GM19397 (cell line): ENCODE results near the gene TRAPPC11.
"Not testable (repeated sequence)": the region's sequence is repeated elsewhere in the genome, so short reads cannot be mapped to it uniquely, and the experiment has no call there.

Experiments used
- ATAC-seq: cut with Tn5 transposase; IDR thresholded peaks from one replicate; pipeline ENCODE4 v1.9.1; 2021; ENCODE audit warnings: mild to moderate bottlenecking, moderate library complexity; ENCODE audit not compliant: unreplicated experiment

TRAPPC11 gene

GRCh38 chr4:183718876-183719275, 59.8 kb downstream of the TRAPPC11 start:
- ATAC-seq: no peak

DNA sequence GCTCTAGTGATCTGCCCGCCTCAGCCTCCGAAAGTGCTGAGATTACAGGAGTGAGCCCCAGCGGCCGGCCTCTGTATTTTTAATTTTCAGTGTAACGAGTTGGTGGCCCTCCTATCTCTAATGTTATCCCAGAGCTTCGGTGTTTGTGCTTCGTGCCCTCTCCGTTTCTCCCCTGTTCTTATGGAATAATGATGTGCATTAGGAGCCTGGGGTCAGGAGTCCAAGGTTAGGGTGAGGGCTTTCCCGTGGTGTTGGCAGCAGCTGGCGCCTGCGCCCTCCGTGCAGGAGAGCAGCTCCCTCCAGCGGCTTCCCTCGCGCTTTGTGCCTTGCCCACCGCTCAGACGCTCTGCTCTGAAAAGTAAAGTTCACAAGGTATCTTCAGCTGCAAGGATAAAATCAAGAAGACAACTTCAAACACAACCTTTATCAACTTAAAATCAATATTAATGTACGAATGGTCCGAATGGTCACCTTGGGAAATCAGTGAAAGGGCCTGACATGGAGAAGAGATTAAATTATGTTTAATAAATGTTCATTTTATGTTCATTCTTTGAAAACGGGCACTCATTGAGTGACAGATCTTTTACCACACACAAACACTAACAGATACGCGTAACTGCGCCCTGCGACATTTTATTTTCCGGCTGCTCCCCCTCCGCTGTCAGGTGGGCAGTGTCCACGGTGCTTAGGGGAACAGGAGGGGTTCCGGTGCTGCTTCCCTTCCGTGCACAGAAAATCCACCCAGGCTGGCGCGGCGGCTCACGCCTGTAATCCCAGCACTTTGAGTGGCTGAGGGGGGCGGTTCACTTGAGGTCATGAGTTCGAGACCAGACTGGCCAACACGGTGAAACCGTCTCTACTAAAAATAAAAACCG, 62.4 kb downstream of the TRAPPC11 start:
- no peak for ATAC-seq

GRCh38 chr4:183722731-183723560, 63.9 kb downstream of the TRAPPC11 start:
- ATAC-seq: peak; percentile 87

GRCh38 chr4:183723561-183724228, 64.6 kb downstream of the TRAPPC11 start:
- no peak for ATAC-seq

DNA sequence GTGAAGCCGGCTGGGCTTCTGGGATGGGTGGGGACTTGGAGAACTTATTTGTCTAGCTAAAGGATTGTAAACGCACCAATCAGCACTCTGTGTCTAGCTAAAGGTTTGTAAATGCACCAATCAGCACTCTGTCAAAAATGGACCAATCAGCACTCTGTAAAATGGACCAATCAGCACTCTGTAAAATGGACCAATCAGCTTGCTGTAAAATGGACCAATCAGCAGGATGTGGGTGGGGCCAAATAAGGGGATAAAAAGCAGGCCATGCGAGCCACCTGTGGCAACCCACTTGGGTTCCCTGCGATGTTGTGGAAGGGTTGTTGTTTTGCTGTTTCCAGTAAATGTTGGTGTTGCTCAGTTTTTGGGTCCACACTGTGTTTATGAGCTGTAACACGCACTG, 66.5 kb downstream of the TRAPPC11 start:
- ATAC-seq: not testable (repeated sequence)

GRCh38 chr4:183727482-183727881, 68.4 kb downstream of the TRAPPC11 start:
- ATAC-seq: no peak

DNA sequence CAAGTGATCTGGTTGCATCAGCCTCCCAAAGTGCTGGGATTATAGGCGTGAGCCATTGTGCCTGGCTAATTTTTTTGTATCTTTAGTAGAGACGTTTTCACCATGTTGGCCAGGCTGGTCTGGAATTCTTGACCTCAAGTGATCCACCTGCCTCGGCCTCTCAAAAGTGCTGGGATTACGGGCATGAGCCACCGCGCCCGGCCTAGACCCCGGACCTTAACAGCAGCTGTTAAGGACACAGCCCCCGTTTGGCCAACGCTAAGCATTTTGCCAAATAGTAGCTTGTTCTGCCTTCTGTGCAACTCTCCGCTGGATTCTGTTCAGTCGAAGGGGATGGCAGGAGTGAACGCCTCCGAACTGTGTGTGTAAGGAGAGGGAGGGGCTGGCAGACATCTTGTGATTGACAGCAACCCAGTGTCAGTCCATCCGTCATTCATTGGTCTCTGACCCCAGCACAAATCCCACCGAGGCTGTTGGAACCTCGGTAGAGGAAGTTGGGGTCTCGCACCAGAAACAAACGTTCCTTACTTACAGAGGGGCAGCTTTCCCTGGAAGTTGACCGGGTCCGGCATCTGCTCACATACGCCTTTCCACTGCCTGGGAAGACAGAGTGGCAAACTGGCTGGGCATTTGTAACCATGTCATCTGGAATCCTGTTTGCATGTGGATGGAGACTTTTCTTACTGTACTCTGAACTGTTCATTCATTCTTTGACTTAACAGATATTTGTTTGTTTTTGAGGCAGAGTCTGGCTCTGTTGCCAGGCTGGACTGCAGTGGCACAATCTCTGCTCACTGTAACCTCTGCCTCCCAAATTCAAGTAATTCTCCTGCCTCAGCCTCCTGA, 69.4 kb downstream of the TRAPPC11 start:
- no peak for ATAC-seq

DNA sequence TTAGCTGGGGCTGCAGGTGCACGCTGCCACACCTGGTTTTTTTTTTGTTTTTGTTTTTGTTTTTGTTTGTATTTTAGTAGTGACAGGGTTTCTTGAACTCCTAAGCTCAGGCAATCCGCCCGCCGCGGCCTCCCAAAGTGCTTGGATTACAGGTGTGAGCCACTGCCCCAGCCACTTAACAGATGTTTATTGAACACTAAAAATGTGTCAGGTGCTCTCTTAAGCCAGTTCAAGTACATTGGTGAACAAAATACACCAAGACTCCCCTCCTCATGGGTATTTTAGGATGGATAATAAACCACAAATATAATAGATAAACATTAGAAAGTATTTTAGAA, 69.9 kb downstream of the TRAPPC11 start:
- ATAC-seq: no peak

DNA sequence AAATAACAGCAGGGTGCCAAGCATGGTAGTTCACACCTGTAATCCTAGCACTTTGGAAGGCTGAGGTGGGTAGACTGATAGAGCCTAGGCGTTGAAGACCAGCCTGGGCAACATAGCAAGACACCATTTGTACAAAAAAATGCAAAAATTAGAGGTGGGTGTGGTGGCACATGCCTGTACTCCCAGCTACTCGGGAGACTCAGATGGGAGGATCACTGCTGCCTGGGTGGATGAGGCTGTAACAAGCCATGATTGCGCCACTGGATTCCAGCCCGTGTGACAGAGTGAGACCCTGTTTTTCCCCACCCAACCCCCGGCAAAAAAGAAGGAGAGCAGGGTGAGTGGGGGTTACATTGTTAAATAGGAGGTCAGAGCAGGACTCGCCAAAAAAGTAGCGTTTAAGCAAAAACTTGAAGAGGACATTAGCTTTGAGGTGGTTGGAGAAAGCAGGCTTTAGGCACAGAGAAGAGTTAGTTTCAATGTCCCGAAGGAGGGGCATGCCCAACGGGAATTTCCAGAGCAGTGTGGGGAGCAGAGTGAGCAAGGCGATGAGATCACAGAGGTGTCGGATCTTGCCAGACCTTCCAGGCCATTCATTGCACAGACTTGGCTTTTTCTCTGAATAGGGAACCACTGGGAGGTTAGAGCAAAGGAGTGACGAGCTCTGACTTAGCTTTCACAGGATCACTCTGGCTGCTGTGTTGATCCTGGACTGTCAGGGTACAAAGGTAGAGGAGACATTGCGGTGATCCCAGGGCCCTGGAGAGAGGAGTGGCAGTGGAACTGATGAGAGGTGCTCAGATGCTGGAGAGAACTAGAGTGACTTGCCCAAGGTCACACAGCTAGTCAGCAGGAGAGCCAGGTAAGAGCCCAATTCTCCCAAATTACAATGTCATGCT, 70.6 kb downstream of the TRAPPC11 start:
- no peak for ATAC-seq

DNA sequence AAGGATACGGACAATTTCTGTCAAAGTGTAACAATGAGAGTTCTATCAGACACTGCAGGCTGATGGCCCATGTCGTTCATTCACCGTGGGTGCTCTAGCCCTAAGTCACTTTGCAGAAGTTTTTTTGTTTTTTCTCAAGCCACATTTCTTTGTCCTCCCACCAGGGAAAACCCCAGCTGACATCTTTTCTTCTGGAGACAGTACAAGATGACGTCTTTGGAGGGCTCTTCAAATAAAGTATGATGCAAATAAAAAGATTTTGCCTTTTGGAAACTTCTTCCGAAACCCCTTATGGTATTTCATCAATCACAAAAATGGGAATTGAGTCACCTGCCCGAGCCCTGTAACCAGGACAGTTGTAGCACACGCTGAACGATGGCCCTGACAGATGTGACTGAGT, 73.2 kb downstream of the TRAPPC11 start:
- ATAC-seq: no peak

- ATAC-seq: no peak
Observed at GRCh38 chr4:183733181-183733580, 74.1 kb downstream of the TRAPPC11 start.

- no peak for ATAC-seq
Observed at GRCh38 chr4:183738081-183738673, 79.1 kb downstream of the TRAPPC11 start.

DNA sequence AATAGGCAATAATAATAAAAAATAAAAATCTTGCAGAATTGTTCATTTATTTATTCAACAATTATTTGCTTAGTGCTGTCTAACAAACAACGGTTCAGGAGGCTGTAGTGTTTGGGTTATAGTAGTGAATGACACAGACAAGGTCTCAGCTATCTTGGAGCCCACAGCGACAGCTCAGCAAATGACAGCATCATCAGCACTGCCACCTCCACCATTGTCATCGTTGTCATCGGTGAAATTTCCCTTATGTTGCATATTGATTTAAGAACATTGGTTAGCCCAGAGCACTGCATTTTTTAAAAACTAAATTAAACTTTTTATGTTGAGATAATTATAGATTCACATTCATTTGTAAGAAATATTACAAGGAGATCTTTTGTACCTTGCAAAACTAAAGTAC, 79.9 kb downstream of the TRAPPC11 start:
- ATAC-seq: no peak

DNA sequence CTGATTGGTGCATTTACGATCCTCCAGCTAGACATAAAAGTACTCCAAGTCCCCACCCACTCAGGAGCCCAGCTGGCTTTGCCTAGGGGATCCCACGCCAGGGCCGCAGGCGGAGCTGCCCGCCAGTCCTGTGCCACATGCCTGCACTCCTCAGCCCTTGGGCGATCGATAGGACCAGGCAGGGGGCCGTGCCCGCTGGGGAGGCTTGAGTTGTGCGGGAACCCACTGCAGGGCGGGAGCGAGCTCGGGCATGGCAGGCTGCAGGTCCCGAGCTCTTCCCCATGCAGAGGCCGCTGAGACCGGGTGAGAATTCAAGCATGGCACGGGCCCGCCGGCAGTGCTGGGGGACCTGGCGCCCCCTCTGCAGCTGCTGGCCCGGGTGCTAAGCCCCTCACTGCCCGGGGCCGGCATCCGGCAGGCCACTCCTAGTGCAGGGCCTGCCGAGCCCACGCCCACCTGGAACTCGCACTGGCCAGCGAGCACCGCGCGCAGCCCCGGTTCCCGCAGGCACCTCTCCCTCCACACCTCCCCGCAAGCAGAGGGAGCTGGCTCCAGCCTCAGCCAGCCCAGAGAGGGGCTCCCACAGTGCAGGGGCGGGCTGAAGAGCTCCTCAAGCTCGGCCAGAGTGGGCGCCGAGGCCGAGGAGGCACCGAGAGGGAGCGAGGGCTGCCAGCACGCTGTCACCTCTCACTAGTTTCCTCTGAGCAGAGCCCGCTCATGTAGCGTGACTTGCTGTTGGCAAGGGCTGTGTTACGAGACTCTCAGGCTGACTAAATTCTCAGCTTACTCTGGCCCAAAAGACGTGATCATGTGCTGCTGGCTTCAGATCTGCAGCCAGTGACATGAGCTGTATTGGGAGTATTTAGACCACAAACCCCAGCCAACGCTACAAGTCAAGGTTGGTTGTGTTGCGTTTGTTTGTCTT, 87.5 kb downstream of the TRAPPC11 start:
- no peak for ATAC-seq

DNA sequence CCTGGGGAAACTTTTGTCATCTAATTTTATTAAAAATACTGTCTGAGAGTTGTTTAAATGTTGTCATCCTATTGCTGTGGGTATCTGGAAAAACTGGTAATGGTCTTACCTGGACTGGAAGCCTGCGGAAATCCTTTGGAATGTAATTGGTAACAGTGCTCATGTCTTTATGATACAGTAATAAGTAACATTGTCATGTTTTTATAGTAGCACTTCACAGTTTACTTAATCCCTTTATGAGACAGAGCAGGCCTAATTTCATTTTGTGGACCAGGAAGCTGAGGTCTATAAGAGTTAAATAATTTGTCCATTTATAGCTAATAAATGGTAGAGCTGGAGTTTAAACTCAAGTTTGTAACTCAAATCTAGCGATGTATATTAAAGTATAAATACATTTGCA, 88.3 kb downstream of the TRAPPC11 start:
- ATAC-seq: no peak

DNA sequence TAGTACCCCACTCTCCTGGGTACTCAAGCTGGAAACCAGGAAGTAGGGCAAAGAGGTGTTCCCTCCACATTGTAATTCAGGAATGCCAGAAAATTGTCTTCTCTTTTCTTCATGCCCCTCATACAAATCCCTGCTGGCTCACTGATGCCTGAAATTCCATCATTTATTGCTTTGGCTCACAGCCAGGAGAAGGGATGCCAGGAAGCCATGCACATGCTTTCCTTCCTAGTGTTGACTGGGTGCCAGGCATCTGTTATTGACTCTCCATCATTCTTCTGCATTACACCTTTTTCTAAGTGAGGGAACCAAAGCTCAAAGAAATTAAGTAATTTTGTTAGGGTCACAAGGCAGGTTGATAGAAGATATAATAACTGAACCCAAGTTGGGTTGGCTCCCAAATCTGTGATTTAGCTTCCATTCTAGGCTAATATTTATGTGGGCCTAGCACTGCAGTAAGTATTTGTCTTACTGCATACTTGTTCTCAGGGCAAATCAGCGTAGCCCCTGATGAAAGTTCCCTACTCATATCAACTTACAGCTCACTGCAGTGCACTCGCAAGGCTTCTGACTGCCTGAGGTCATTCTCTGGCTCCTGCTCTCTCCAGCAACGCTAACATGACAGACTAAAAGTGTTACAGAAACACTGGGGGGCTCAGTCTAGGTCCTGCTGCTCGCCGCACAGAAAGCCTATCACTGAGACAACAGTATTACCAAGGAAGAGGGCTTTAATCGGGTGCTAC, 89.0 kb downstream of the TRAPPC11 start:
- ATAC-seq: no peak

DNA sequence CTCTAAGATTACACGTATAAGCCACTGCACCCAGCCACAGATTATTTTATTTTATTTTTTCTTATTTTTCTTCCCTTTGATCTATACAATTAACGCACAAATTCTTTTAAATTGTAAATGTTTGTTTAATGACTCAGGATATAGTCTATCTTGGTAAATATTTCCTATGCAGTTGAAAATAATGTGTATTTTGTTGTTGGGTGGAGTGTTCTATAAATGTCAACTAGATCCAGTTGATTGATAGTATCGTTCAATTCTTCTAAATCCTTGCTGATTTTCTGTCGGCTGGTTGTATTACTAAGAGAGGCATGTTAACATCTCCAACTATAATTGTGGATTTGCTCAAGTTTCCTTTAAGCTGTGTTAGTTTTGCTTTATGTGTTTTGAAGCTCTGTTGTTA, 92.0 kb downstream of the TRAPPC11 start:
- no peak for ATAC-seq

DNA sequence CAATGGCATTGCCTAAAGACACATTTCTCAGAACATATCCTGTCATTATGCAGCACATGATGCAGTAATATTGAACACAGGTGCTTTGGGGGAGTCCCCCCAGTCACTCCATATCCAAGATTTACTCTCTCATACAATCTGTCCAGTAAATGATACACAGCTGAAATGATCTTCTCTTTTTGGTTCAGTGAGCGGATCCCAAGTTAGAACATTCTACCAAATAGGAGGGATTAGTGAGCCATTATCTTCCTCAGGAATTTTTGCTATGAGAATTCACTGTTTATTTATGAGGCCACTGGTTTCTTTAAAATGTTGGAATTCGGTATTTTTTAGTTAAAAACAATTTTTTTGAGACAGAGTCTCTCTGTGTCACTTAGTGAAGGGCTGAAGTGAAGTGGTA, 96.5 kb downstream of the TRAPPC11 start:
- no peak for ATAC-seq
